SH-SY5Y (cell line): ENCODE results near the gene HOXB13.

ENCODE experiments used
- GATA2 ChIP-seq: IDR thresholded peaks from 2 replicates; pipeline ENCODE4 v1.6.1; 2011; ENCODE audit warnings: mild to moderate bottlenecking, low read depth, low read length
- GATA3 ChIP-seq: IDR thresholded peaks from 2 replicates; pipeline ENCODE4 v1.6.1; 2011; ENCODE audit warnings: low read depth, mild to moderate bottlenecking, low read length, moderate library complexity

DNA sequence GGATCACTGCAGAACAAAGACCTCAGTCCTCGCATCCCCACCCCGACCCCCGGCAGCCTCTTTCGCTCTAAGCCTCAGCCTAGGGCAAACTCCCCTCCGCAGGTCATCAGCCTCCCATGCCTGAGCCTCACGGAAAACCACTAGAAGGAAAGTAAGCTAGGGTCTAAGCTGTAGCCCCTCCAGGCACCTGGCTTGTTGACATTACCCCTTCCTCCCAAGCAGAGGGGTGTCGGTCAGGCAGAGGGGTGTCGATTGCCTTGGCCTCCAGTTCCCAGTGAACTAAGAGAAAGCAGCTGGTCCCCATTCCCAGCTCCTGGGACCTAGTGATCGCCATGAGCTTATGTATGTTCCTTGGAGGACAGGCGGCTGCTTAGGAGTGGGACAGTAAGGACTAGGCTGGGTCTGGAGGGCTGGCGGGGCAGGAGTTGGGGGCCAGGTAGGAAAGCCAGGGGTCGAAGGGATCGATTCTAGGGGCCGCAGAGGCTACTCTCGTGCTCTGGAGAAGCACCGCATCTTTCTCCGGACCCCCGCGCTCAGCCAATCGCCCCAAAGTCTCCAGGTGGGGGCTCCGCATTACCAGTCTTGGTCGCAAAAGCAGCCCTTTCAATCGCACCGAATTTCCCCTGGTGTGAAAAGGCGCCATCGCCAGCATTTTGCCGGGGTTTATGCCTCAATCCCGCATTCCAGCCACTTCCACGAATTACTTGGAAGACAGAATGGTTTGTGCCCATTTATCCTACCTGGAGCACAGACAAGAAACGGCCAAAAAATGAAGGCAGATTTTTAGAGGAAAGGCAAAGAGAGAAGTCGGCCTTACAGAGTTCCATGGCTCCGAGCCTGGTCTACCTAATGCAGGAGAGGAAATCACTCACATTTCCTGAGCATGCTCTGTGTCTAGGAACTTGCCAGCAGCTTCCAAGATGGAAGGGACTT is 21.3 kb upstream of the HOXB13 start:
- no peak for TF ChIP-seq GATA3
- TF ChIP-seq GATA2 = no peak
